Heart left ventricle (tissue), 16 donors: ENCODE results near the gene NPIPA3. TPM values are rescaled to one million over a fixed set of nuclear protein-coding genes. Genes with fewer than 3 reads are reported as not detected.

Experiments
- ATAC-seq, 4 donors: fragments of 200-7000 bp; cut with Tn5 transposase; one replicate each; pipeline ENCODE4 v1.9.1; 2020 to 2022; ENCODE audit warnings: moderate library complexity in 4 of 4, mild to moderate bottlenecking in 3 of 4, moderate number of reproducible peaks in 1 of 4
- DNase-seq, 5 donors: peaks; one replicate each; pipeline ENCODE4 v3.0.0-alpha.2; 2020
- H3K27ac ChIP-seq, 12 donors: fragments of 200-600 bp; sonication (generic) in 4 of 12; one replicate each; pipeline versions ENCODE4 v1.5.0 to v1.8.0; 2016 to 2022; ENCODE audit warnings: mild to moderate bottlenecking in 2 of 12
- H3K27me3 ChIP-seq, 9 donors: fragments of 200-600 bp; sonication (generic) in 2 of 9; one replicate each; pipeline versions ENCODE4 v1.5.1 to v1.8.0; 2016 to 2022; ENCODE audit warnings: mild to moderate bottlenecking in 3 of 9
- H3K36me3 ChIP-seq, 9 donors: fragments of 200-600 bp; sonication (generic) in 2 of 9; one replicate each; pipeline versions ENCODE4 v1.5.0 to v1.8.0; 2018 to 2022; ENCODE audit warnings: mild to moderate bottlenecking in 2 of 9
- H3K4me1 ChIP-seq, 12 donors: fragments of 200-600 bp; sonication (generic) in 4 of 12; one replicate each; pipeline versions ENCODE4 v1.5.0 to v1.8.0; 2016 to 2022; ENCODE audit warnings: mild to moderate bottlenecking in 3 of 12
- H3K4me3 ChIP-seq, 12 donors: fragments of 200-600 bp; sonication (generic) in 4 of 12; one replicate each; pipeline versions ENCODE4 v1.5.0 to v1.8.0; 2017 to 2022; ENCODE audit warnings: mild to moderate bottlenecking in 9 of 12, moderate library complexity in 4 of 12
- H3K9me3 ChIP-seq, 12 donors: fragments of 200-600 bp; sonication (generic) in 4 of 12; one replicate each; pipeline versions ENCODE4 v1.5.0 to v1.8.0; 2016 to 2022; ENCODE audit warnings: mild to moderate bottlenecking in 1 of 12
- POLR2A ChIP-seq, 2 donors: fragments of 450-650 bp; IDR thresholded peaks; one replicate each; pipeline ENCODE4 v1.6.1; 2017; ENCODE audit warnings: antibody characterized with exemption in 2 of 2, mild to moderate bottlenecking in 2 of 2, moderate library complexity in 2 of 2
- WGBS, 4 donors: extraction: QIAGEN DNeasy Blood & Tissue Kit in 2 of 4; methylation state at CpG; one replicate each; pipeline versions ENCODE4 v1.1.5 to v1.1.7; 2013 to 2018; 5-methylcytosine and 5-hydroxymethylcytosine counted together
- intact Hi-C, 10 donors: fragments of 100-400 bp; cut with DNase I; formaldehyde crosslinking; loops; one replicate each; pipeline versions ENCODE4 v1.11.1 to v1.14.2; 2022
- polyA plus RNA-seq, 2 donors: library from polyadenylated mRNA; stranded (reverse); fragments of 200-250 nt; gene quantifications; one replicate each; pipeline ENCODE4 v1.2.3, GENCODE V29; 2013
- total RNA-seq, 9 donors: library from RNA; depleted of rRNA in 2 of 9; stranded (reverse); fragments of >200 nt in 2 of 9; fragmentation: NEBNext Ultra II Directional in 3 of 9; extraction: Animal tissue kit (Norgen Biotek cat#: 25700) in 3 of 9; gene quantifications; one replicate each; pipeline versions ENCODE4 v1.1.0 to v1.2.4, GENCODE V29; 2016 to 2023
- TF ChIP-seq, protein P1 (sequence below), 12 donors: fragments of 200-600 bp; sonication (generic) in 4 of 12; IDR thresholded peaks; one replicate each; pipeline versions ENCODE4 v1.5.0 to v1.8.0; 2018 to 2022; ENCODE audit warnings: antibody characterized with exemption in 12 of 12, mild to moderate bottlenecking in 5 of 12
- donor health status: ischemic (EF 13 %, LVEDD 7.1; RV severe dilation, severe dysfunction).
- donor health status: healthy with polysubstance abuse.
- donor health status: DM: no; HTN: yes; CAD: no.
- donor health status: DM: no; HTN: no; CAD: no.
- donor health status: ischemic (EF 25% LVEDD 6.9; RV normal size, moderate dysfunction).
- donor health status: ischemic (EF 25% LVEDD 5.7; RV mildly dilated, moderate dysfunction).
- donor health status: healthy.
- donor health status: DM: yes; HTN: yes; CAD: no.
- donor health status: ischemic (EF 35%, LVEDD 5.7; RV mildly dilated, moderate dysfunction).
- donor health status: nonischemic (EF 11% LVEDD 7.7; RV severe dilation, severe dysfunction).
- donor health status: DM: yes; HTN: yes; CAD: no.
- donor health status: PGD.
- donor health status: ischemic (EF 29% LVEDD 5.4; RV normal size, mild dysfunction).
- donor health status: nonischemic (EF 23%, LVEDD 6.1; RV moderate dilation, normal function).

Gene NPIPA3
- total and polyA plus RNA-seq, 11 donors, result 0.47 to 4.0 (median 1.4) TPM; not detected in 5

DNA sequence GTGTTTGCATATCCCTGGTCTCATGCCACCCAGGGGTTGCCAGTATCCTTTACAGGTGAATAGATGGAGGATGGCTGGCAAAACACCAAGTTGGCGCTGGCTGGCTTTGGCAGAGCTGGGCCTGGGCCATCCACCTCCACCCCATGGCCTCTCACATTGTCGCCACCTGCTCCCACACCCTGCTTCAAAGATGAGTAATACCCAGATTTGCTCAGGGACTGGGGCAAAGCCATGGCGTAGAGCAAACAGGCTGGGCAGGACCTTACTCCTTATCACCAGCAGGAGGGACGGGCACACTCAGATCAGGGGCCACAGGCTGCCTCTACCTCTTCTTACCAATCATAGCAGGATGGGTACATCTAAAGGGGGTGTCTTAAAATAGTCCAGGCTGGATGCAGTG is 33.4 kb upstream of the NPIPA3 start:
- WGBS, 4 donors, result 90 to 98% (median 94%) methylated on average over 4 of the region's 4 CpGs
- Histone ChIP-seq H3K27ac (no peak overlapping the region), H3K9me3 (no peaks in the 10 kb centered on the region), H3K4me1 (peaks cover 0 to 3% (median 0%) of the 10 kb centered on the region in 12 donors), H3K27me3 (no peaks in the 10 kb centered on the region), H3K4me3 (no peak overlapping the region), H3K36me3 (peaks cover 0 to 51% (median 41%) of the 10 kb centered on the region in 9 donors)
- ATAC-seq, result peak in 2 of 4 donors; percentile 16 to 40
- TF ChIP-seq, protein P1, sequence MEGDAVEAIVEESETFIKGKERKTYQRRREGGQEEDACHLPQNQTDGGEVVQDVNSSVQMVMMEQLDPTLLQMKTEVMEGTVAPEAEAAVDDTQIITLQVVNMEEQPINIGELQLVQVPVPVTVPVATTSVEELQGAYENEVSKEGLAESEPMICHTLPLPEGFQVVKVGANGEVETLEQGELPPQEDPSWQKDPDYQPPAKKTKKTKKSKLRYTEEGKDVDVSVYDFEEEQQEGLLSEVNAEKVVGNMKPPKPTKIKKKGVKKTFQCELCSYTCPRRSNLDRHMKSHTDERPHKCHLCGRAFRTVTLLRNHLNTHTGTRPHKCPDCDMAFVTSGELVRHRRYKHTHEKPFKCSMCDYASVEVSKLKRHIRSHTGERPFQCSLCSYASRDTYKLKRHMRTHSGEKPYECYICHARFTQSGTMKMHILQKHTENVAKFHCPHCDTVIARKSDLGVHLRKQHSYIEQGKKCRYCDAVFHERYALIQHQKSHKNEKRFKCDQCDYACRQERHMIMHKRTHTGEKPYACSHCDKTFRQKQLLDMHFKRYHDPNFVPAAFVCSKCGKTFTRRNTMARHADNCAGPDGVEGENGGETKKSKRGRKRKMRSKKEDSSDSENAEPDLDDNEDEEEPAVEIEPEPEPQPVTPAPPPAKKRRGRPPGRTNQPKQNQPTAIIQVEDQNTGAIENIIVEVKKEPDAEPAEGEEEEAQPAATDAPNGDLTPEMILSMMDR (IDR thresholded peaks at IDR 0.05), result no peak
- no peak for TF ChIP-seq POLR2A (IDR thresholded peaks at IDR 0.05)
- no peak for DNase-seq
- intact Hi-C loops, result no loop called here

DNA sequence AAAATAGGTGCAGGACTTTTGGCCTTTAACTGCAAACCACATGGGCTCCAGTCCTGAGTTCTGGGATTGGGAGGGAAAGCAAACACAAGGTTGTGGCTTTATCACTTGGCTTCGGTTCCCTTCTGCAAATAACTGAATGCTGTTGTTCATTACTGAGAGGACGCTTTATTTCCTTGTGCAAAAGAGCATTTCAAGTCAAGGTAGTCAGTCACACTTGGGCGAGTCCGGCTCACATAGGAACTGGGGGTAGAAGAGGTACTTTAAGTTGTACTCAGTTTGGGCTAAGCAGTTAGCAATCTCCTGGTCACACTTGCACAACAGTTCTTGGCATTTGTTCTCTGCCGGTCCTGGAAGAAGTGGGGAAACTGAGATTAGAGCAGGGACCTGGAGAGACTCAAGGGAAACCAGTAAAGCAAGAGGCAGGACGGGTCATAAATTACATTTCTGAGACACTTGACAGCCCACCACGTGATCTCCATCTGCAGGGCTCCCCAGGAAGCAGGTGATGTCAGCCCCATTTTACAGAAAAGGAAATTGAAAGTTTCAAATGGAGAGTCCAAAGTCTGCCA is 30.7 kb upstream of the NPIPA3 start:
- Histone ChIP-seq H3K27me3 (no peaks in the 10 kb centered on the region), H3K27ac (no peak overlapping the region), H3K9me3 (no peaks in the 10 kb centered on the region), H3K4me1 (peaks cover 0 to 3% (median 0%) of the 10 kb centered on the region in 12 donors), H3K4me3 (no peak overlapping the region), H3K36me3 (peaks cover 0 to 24% (median 14%) of the 10 kb centered on the region in 9 donors)
- ATAC-seq, result no peak
- no peak for TF ChIP-seq POLR2A (IDR thresholded peaks at IDR 0.05)
- TF ChIP-seq, protein P1 (IDR thresholded peaks at IDR 0.05), result no peak
- DNase-seq, result no peak
- intact Hi-C loops, result no loop called here
- 61 to 68% (median 66%) methylated on average over 7 of the region's 7 CpGs for WGBS, 4 donors

DNA sequence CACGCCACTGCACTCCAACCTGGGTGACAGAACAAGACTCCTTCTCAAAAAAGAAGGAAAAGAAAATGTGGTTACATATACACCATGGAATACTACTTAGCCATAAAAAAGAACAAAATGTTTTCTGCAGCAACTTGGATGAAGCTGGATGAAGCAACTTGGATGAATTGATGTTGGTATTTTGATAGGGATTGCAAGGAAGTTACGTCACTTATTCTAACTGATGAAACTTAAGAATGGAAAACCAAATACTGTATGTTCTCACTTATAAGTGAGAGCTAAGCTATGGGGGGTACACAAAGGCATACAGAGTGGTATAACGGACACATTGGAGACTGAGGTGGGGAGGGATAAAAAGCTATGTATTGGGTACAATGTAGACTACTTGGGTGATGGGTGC is 26.6 kb upstream of the NPIPA3 start:
- Histone ChIP-seq H3K36me3 (no peaks in the 10 kb centered on the region), H3K4me1 (peaks cover 0 to 3% (median 0%) of the 10 kb centered on the region in 12 donors), H3K4me3 (no peak overlapping the region), H3K9me3 (no peaks in the 10 kb centered on the region), H3K27me3 (no peaks in the 10 kb centered on the region), H3K27ac (no peak overlapping the region)
- no peak for TF ChIP-seq POLR2A (IDR thresholded peaks at IDR 0.05)
- TF ChIP-seq, protein P1 (IDR thresholded peaks at IDR 0.05), result no peak
- DNase-seq, result no peak
- no peak for ATAC-seq
- intact Hi-C loops, result no loop called here
- WGBS, 4 donors, result 87 to 91% (median 87%) methylated on average over 3 of the region's 3 CpGs

DNA sequence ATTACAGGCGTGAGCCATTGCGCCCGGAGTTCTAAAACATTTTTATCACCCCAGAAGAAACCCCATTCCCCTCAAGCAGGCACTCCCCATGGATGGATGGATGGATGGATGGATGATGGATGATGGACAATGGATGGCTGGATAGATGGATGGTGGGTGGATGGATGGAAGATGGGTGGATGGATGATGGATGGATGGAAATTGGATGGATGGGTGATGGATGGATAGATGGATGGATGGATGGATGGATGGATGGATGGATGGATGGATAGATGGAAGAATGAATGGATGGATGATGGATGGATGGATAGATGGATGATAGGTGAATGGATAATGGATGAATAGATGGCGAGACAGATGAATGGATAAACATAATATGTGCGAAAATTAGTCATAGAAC is 25.6 kb upstream of the NPIPA3 start:
- Histone ChIP-seq H3K27me3 (no peaks in the 10 kb centered on the region), H3K4me1 (peaks cover 0 to 2% (median 0%) of the 10 kb centered on the region in 12 donors), H3K4me3 (no peak overlapping the region), H3K9me3 (no peaks in the 10 kb centered on the region), H3K27ac (no peak overlapping the region), H3K36me3 (no peaks in the 10 kb centered on the region)
- DNase-seq (no peak), ATAC-seq (no peak)
- WGBS, 4 donors, result 88 to 96% (median 94%) methylated on average over 5 of the region's 5 CpGs
- intact Hi-C loops, result no loop called here
- TF ChIP-seq, protein P1 (IDR thresholded peaks at IDR 0.05), result no peak
- TF ChIP-seq POLR2A (IDR thresholded peaks at IDR 0.05), result no peak
